HepG2 (cell line): Measurements from ENCODE around the gene EPB41L5. TPM values are rescaled to one million over a fixed set of nuclear protein-coding genes. Genes with fewer than 3 reads are reported as not detected.

Experiments
- ARID3A ChIP-seq: IDR thresholded peaks from 2 replicates; pipeline ENCODE4 v1.6.1; 2012; ENCODE audit warnings: low read depth, low read length, improper control_type of control experiment
- ARID5B ChIP-seq: IDR thresholded peaks from 2 replicates; pipeline ENCODE4 v1.4.0; 2020; ENCODE audit warnings: mild to moderate bottlenecking, missing genetic modification reagents
- CBX5 ChIP-seq: sonication (generic); formaldehyde crosslinking; IDR thresholded peaks from 2 replicates; pipeline ENCODE4 v1.4.0; 2020; ENCODE audit warnings: missing genetic modification reagents, borderline replicate concordance
- CEBPB ChIP-seq: IDR thresholded peaks from 2 replicates; pipeline ENCODE4 v1.6.1; 2011; ENCODE audit warnings: low read depth, low read length, improper control_type of control experiment, borderline replicate concordance
- DNMT3B ChIP-seq: conservative IDR thresholded peaks from 2 replicates; pipeline ENCODE4 v1.6.1; 2016; ENCODE audit warnings: missing biosample characterization, control low read depth
- DPF2 ChIP-seq: sonication (generic); formaldehyde crosslinking; IDR thresholded peaks from 2 replicates; pipeline ENCODE4 v1.4.0; 2020; ENCODE audit warnings: mild to moderate bottlenecking, low read depth, missing genetic modification reagents, borderline replicate concordance
- EHMT2 ChIP-seq: fragments of 200-600 bp; sonication (generic); IDR thresholded peaks from 2 replicates; pipeline ENCODE4 v1.7.0; 2017; ENCODE audit warnings: antibody characterized with exemption, low read depth, low read length, borderline replicate concordance
- FOXJ3 ChIP-seq: sonication (generic); formaldehyde crosslinking; IDR thresholded peaks from 2 replicates; pipeline ENCODE4 v1.4.0; 2020; ENCODE audit warnings: missing genetic modification reagents, mild to moderate bottlenecking, borderline replicate concordance
- KMT2A ChIP-seq: sonication (generic); formaldehyde crosslinking; IDR thresholded peaks from 2 replicates; pipeline ENCODE4 v1.4.0; 2020; ENCODE audit warnings: missing genetic modification reagents
- NR2F1 ChIP-seq, 2 experiments: fragments of 450-650 bp in 1 of 2; formaldehyde crosslinking in 1 of 2; IDR thresholded peaks; 2 replicates each; pipeline versions ENCODE4 v1.5.0 to v1.6.1; 2016 to 2020; ENCODE audit warnings: mild to moderate bottlenecking in 1 of 2, missing compliant biosample characterization in 1 of 2, missing genetic modification reagents in 1 of 2, moderate library complexity in 1 of 2
- PAXIP1 ChIP-seq: sonication (generic); formaldehyde crosslinking; conservative IDR thresholded peaks from 2 replicates; pipeline ENCODE4 v1.4.0; 2020; ENCODE audit warnings: mild to moderate bottlenecking, missing genetic modification reagents, moderate library complexity
- RNF219 ChIP-seq: sonication (generic); formaldehyde crosslinking; IDR thresholded peaks from 2 replicates; pipeline ENCODE4 v1.5.0; 2020; ENCODE audit warnings: mild to moderate bottlenecking, missing genetic modification reagents
- SALL2 ChIP-seq: sonication (generic); formaldehyde crosslinking; IDR thresholded peaks from 2 replicates; pipeline ENCODE4 v1.8.1; 2023; ENCODE audit warnings: mild to moderate bottlenecking, missing genetic modification reagents, inconsistent platforms
- SAP130 ChIP-seq: IDR thresholded peaks from 2 replicates; pipeline ENCODE4 v1.6.1; 2016; ENCODE audit warnings: low read depth
- SMARCE1 ChIP-seq: fragments of 450-650 bp; IDR thresholded peaks from 2 replicates; pipeline ENCODE4 v1.6.1; 2017; ENCODE audit warnings: borderline replicate concordance
- ZFP90 ChIP-seq: sonication (generic); formaldehyde crosslinking; IDR thresholded peaks from 2 replicates; pipeline ENCODE4 v1.8.0; 2022; ENCODE audit warnings: missing genetic modification reagents, mild to moderate bottlenecking, inconsistent platforms, borderline replicate concordance
- ZNF121 ChIP-seq: sonication (generic); formaldehyde crosslinking; IDR thresholded peaks from 2 replicates; pipeline ENCODE4 v1.5.0; 2020; ENCODE audit warnings: mild to moderate bottlenecking, missing genetic modification reagents
- ZNF549 ChIP-seq: sonication (generic); formaldehyde crosslinking; IDR thresholded peaks from 2 replicates; pipeline ENCODE4 v1.5.0; 2020; ENCODE audit warnings: missing genetic modification reagents
- ZNF772 ChIP-seq: sonication (generic); formaldehyde crosslinking; IDR thresholded peaks from 2 replicates; pipeline ENCODE4 v1.5.0; 2020; ENCODE audit warnings: mild to moderate bottlenecking, missing genetic modification reagents
- polyA plus RNA-seq, 8 experiments: library from polyadenylated mRNA; depleted of rRNA in 3 of 8; stranded (reverse) in 7 of 8; unstranded in 1 of 8; fragments of >200 nt; fragmentation: Illumina TruSeq in 4 of 8; extraction: Trizol in 4 of 8; gene quantifications; 2 replicates each; pipeline versions ENCODE4 v1.2.1 to v1.2.3, GENCODE V29; 2011 to 2016; ENCODE audit warnings: low read depth in 4 of 8, missing spikeins in 1 of 8, mixed read lengths in 1 of 8; ENCODE audit not compliant: insufficient read depth in 1 of 8
- total RNA-seq, 5 experiments: library from RNA; depleted of rRNA; stranded (reverse); fragments of >200 nt; fragmentation: Illumina TruSeq; extraction: Trizol; gene quantifications; 2 replicates each; pipeline ENCODE4 v1.2.3, GENCODE V29; 2016; ENCODE audit warnings: low read depth in 1 of 5

EPB41L5 gene
- total and polyA plus RNA-seq, 2 of the 13 experiments (the other 11 are each of a cell fraction or from before 2014, with no cell fraction given): 40.5 to 47.5 TPM

GRCh38 chr2:120150040-120150482 lies 137.2 kb downstream of the EPB41L5 start (continued):
- TF ChIP-seq PAXIP1 (CRISPR knock-in tag) (peak; percentile 75), NR2F1 (CRISPR knock-in tag; IDR thresholded peaks at IDR 0.05) (peak; percentile 34 to 81; a peak in 2 of 4 replicates), KMT2A (no peak; the same call in 1 of the 2 replicates), ARID5B (CRISPR knock-in tag) (peak; percentile 91), DPF2 (CRISPR knock-in tag) (0 out of 2 replicates have a peak, but pooled peaks have one; percentile 11), RNF219 (no peak), SALL2 (CRISPR knock-in tag) (no peak), SAP130 (CRISPR knock-in tag) (no peak), ZFP90 (peak; percentile 100), ARID3A (peak; percentile 72), ZNF772 (CRISPR knock-in tag) (no peak), SMARCE1 (no peak), CBX5 (CRISPR knock-in tag) (peak; percentile 64; the same call in 1 of the 2 replicates), ZNF549 (CRISPR knock-in tag) (no peak), FOXJ3 (CRISPR knock-in tag) (peak; percentile 79; the same call in 1 of the 2 replicates), DNMT3B (peak; percentile 24; the same call in 1 of the 2 replicates), EHMT2 (peak; percentile 43; the same call in 1 of the 2 replicates), CEBPB (peak; percentile 97), ZNF121 (CRISPR knock-in tag) (peak; percentile 80)
